HG02970 (cell line): Measurements from ENCODE around the gene LRRC49.
A peak's percentile ranks its signal among the peaks of the same experiment; 100 is the strongest.
"Not testable (repeated sequence)": the region's sequence is repeated elsewhere in the genome, so short reads cannot be mapped to it uniquely, and the experiment has no call there.

Experiments
- ATAC-seq: cut with Tn5 transposase; IDR thresholded peaks from one replicate; pipeline ENCODE4 v1.9.1; 2021; ENCODE audit warnings: mild to moderate bottlenecking, moderate library complexity, moderate number of reproducible peaks; ENCODE audit not compliant: unreplicated experiment, low FRiP score

The LRRC49 gene, protein sequence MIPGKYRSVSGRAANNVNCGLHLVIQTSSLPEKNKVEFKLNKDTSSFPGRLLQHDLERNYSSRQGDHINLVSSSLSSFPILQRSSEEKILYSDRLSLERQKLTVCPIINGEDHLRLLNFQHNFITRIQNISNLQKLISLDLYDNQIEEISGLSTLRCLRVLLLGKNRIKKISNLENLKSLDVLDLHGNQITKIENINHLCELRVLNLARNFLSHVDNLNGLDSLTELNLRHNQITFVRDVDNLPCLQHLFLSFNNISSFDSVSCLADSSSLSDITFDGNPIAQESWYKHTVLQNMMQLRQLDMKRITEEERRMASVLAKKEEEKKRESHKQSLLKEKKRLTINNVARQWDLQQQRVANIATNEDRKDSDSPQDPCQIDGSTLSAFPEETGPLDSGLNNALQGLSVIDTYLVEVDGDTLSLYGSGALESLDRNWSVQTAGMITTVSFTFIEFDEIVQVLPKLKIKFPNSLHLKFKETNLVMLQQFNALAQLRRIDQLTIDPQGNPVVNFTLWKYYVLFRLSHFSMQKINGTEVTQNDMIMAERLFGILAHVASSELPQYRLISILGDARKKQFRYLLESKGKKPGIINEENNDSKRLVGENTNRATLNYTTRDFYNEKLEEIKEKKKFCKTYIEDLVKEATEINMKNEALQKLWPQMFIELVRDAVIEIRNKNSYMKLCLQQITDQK

DNA sequence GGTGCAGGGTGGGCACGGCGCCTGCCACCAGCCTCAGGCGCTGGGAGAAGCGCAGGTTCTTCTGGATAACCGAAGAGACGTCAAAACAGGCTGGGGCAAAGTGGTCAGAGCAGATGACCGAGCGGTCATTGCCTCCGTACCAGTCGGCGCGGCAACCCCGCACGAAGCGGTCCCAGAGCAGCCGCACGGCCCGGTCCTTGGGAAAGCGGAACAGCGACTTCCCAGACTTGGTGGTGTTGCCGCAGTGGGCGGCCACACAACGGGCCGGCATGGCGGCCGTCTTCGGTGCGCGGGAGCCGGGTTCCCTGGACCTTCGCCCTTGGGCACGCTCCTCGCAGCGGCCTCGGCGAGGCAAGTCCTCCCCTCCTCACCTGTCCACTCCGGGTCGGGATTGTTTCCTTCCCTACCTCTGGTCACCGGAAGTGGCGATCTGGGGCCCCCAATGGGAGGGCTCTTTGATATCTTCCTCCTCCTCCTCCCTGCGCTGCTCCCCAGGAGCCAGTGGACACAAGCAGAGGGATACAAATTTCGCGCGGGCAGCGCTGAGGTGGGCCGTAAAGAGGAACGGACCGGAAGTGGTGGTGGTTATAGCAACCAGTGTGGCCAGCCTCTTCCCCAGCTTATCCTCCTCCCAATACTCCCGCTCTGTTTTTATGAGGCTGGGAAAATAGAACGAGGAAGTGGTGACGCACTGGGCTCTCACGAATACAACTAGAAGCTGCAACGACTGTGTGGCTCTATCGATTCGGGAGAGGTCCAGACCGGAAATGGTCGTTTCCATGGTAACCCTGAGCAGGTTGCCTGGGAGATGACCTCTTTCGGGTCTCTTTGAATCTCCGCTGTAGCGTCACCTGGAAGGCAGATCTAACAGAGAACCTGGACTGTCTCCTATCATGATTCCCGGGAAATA, at the start of gene LRRC49, which contains the start of gene THAP10:
Gene LRRC49, plus strand, starts transcription at position 825 of the 910 bp plus-strand sequence. Its CDS starts 69 bp downstream, at position 894.
Gene THAP10, minus strand, starts transcription at position 432 of the 910 bp plus-strand sequence. Its CDS starts 161 bp downstream, at position 271.
- peak; percentile 78 for ATAC-seq

DNA sequence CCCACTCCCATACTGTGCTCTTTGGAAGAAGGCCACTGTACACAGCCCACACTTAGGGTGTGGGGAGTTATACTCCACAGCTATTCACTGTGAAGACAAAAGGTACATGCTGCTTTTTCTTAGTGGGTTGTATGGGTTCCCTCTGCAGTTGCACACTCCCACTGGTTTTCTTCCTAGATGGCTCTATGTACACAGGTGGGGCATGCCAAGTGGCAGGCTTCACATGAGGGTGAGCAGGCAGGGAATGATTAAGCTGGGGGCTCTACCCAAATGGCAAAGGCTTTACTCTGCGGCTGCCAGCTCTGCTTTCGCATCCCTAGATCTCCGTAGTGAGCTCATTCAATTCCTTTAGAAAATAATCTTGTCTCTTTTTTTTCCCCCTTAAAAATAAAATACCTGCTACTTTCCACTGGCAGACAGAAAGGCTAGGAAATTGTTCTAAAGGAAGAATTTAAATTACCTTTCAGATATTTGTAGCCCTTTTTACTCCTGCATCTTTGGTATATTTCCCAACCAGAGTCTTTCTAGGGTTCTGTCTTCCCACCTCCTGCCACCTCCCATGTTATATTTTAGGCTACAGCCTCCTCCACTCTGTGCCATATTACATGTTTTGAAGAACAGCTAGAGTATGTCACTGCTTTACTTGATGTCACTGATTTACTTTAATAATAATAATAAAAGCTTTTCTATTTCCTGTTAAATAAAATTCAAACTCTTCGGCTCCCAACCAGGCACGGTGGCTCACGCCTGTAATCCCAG, 46.8 kb upstream of the LRRC49 start:
- no peak for ATAC-seq

DNA sequence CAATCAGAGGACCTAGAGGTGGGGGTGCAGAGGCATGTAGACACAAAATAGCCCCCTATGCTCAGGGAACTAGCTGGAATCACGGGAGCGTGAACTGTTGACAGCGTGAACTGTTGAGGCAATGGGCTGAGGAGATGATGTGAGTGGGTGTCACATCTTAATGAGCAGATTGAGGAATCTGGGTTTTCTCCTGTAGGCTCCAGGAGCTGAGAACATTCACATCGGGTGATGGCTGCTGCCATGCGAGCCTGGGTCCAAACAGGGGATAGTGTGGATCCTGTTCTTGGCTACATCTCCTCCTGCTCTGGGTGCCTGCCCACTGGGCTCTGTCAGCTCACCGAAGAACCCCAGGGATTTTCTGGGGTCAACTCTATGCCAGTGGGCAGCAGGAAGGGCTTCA, 40.7 kb upstream of the LRRC49 start:
- no peak for ATAC-seq

DNA sequence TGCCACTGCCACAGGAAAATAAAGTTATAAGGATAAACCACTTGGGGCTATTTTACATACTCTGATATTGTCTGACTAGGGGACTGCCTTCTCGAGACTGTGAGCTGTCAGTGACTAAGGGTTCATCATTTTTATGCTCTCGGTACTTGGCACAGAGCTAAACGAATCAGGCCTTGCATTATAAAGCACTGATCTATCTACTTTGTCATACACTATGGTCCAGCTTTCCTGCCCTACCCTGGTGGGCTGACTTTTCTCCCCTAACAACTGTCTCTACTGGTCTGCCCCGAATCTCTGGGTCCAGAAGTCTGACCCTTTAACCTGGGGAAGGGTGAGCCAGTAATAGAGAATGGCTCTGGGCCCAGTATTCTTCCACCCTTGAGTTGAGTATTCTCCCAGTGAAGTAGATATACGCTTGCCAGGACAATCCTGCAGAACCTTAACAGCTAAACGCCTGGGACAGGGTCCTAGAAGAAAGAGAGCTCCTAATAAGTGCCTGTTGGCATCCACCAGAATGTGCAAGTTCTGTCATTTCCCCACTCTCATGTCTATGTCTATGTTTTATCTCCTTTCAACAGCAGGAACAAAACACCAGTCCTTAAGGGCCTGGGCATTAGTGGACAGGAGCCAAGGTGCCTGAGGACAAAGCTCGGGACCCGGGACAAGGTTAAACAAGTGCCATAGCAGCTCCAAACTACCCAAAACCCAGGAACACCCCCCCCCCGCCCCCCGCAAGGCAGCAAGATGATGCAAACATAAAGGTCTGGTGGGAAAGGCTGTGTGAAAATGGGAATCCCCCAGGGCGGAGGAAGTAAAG, 39.9 kb upstream of the LRRC49 start:
- ATAC-seq = no peak

DNA sequence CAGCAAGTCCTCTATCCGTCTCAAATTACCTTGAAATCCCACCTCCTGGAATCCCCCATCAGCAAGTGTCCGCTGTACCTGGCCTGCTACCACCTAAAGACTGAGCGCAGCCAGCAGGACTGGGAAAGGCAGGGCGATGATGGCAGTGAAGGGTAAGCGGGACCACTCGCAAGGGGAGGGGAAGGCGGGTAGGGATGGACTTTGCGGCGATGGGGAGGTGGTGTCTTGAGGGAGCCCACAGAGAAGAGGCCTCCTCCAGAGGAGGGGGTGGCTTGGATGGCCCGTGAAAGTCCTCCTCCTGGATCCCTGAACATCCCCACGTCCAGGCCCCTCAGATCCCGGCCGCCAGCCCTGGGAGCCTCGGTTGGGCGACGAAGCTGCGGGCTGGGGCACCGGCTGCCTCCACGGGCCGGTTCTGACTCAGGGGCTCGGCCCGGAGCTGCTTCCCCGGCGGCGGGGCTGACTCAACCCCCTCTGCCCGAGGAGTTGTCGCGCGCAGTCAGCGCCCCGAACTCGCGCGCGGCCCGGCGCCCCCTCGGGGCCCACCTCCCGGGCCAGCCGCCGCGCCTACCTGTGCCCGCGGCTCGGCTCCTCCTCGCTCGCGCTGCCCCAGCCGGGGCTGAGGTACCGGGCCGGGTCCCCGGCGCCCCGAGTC, 39.2 kb upstream of the LRRC49 start:
- ATAC-seq = no peak

DNA sequence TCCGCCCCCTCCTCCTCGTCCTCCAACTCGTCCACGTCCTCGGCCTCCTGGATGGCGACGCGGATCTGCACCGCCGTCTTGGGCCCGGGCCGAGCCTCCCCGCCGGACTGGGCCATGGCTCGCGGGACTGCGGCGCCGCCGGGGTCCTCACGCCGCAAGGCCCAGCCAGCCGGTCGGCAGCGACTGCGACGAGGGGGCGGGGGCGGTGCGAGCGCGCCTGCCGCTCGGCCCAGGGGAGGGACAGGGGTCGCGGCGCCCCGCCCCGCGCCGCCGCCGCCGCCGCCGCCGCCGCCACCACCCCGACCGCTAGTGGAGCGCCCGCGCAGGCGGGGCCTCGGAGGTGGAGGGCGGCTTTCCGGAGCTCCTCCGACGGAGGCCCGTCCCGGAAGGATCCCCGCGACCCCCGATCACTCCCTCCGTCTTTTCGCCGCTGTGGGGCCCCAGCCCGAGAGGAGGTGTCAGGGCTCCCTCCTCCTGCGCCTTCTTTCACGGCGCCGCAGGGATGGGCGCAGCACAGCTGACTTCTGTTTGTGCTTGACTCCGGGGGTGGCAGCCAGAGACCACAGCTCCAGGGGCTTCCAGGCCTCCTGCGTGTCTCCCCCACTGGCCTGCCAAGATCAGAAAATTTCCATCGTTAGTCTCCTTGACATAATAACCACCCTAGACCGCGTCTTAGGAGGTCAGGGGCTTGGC, 38.5 kb upstream of the LRRC49 start, which contains the start of gene LARP6:
Gene LARP6, minus strand, starts transcription at position 185 of the 693 bp plus-strand sequence. Its CDS starts 69 bp downstream, at position 116.
- ATAC-seq = no peak

DNA sequence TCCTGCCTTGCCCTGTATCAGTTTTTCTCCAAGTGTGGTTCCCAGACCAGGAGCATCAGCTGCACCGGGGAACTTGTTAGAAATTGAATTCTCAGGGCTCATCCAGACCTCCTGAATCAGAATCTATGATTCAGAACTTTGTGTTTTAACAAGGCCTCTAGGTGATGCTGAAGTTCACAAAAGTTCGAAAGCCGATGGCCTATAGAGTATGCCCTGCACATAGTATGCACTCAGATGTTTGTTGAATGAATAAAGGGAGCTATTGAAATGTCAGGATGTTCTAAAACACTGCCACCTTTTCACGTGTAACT, 38.0 kb upstream of the LRRC49 start:
- no peak for ATAC-seq

DNA sequence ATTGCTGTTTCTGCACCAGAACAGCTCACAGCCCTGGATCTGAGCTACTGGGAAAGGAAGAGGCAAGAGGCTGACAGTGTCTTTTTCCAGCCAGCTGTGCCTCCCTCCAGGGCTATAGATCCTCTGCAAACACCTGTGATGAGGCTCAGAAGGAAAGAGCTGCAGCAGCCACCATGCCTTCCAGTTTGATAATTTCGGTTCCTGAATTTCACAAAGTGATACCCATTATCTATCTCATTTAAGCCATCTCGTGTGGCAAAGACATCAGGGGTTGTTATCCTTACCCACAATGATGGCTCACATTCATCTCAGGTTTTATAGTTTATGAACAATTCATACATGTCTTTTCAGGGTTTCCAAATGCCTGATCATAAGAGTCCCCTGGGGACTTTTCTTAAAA, 36.9 kb upstream of the LRRC49 start:
- no peak for ATAC-seq

DNA sequence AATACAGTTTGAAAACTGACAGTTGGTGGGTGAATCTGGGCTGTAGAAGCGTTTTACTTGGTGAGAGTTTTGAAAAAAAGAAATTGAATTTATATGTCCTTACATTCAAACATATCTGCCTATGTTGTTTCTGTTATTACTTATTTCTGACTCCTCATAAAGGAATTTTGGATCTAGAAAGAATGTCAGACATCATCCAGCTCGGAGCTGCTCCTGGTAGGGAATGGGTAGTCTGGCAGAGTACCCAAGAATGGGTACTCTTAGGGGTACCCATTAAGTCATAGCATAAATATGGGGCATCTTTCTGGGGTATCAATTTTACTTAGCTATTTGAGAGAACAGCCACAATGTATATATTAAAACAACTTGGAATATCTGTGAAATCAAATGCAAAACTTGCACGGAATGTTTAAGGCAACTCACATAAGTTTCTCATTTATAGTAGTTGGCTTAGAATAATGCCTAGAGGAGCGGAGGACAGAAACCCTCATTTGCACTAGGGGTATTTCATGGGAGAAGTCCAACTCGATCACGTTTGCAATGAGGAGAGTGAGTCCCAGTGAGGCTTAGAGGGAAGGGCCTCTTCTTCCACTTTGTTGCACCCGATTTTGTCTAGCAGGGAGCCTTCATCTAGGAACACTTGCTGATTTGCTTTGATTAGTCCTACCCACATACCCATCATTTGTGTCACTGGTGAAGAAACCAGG, 36.3 kb upstream of the LRRC49 start:
- ATAC-seq = no peak

DNA sequence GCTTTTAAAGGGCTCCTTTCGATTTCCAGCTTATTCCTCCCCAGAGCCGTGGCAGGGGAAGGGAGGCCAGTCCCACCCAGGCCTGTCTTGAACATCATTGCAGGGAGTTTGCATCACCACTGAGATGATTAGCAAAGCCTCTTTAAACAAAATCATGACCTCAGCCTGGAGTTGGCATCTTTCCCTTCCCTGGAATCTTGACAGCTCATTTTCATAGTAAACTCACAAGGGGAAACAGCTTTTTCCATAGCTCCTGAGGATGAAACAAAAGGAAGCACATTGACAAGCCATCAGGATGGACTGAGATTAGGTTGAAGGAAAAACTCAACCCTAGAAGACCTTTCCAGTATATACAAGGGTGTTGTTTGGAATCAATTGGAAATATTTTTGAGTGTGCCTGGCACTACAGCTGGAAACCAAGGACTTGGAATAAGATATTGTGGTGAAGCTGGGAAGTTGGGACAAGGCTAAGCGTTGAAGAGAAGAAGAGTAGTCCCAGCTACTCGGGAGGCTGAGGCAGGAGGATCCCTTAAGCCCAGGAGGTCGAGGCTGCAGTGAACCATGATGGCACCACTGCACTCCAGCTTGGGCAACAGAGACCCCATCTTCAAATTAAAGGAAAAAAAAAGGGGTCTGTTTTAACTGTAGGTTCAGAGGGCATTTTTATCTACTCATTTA, 35.6 kb upstream of the LRRC49 start:
- ATAC-seq = no peak

DNA sequence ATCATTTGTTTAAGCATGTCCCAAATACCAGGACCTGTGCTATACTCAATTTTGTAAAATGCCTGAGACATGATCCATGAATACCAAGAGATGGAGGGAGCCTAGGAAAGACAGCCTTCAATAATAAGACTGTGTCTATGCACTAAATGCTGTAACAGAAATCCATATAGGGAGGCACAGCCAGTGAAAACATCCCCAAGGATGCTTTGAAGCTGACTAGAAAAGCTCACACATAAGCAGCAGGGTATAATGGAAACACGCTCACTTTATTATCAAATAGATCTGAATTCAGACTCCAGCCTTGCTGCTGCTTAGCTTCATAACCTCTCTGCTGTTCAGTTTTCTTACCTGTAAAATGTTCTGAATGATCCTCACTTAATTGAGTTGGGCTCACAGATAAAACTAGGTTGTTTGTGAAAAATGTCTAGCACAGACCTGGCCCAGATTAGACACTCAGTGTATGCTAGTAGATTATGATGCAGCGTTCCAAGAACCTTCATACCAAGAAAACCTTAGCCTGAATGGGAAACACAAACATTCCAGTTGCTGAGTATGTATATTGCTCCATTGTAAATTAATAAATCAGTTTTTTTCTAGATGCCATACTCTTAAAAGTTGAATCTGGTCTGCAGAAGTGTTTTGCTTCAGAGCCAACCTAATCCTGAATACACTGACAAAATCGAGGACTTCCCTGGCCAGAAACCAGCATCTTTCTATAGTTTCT, 34.9 kb upstream of the LRRC49 start:
- ATAC-seq = no peak

DNA sequence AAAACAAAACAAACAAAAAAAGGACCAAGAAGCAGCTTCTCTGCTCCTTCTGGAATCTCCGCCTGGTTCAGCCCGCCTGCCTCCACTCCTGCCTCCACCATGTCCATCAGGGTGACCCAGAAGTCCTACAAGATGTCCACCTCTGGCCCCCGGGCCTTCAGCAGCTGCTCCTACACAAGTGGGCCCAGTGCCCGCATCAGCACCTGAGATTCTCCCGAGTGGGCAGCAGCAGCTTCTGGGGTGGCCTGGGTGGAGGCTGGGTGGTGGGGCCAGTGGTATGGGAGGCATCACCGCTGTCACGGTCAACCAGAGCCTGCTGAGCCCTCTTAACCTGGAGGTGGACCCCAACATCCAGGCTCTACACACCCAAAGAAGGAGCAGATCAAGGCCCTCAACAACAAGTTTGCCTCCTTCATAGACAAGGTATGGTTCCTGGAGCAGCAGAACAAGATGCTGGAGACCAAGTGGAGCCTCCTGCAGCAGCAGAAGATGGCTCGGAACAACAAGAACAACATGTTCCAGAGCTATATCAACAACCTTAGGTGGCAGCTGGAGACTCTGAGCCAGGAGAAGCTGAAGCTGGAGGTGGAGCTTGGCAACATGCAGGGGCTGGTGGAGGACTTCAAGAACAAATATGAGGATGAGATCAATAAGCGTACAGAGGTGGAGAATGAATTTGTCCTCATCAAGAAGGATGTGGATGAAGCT, 33.9 kb upstream of the LRRC49 start:
- ATAC-seq = not testable (repeated sequence)

DNA sequence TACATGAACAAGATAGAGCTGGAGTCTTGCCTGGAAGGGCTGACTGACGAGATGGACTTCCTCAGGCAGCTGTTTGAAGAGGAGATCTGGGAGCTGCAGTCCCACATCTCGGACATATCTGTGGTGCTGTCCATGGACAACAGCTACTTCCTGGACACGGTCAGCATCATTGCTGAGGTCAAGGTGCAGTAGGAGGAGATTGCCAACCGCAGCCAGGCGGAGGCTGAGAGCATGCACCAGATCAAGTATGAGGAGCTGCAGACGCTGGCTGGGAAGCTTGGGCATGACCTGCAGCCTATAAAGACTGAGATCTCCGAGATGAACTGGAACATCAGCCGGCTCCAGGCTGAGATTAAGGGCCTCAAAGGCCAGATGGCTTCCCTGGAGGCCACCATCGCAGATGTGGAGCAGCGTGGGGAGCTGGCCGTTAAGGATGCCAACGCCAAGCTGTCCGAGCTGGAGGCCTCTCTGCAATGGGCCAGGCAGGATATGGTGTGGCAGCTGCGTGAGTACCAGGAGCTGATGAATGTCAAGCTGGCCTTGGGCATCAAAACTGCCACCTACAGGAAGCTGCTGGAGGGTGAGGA, 33.2 kb upstream of the LRRC49 start:
- no peak for ATAC-seq

DNA sequence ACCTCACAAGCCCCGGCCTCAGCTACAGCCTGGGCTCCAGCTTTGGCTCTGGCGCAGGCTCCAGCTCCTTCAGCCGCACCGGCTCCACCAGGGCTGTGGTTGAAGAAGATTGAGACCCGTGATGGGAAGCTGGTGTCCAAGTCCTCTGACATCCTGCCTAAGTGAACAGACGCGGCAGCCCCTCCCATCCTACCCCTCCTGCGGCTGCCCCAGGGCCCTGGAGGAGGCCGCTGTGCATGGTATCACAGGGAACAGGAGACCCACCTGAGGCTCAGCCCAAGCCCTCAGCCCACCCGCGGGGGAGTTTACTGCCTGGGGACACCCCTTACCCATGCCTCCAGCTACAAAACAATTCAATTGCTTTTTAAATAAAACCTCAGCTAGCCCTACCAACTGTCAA, 32.6 kb upstream of the LRRC49 start:
- ATAC-seq = no peak

DNA sequence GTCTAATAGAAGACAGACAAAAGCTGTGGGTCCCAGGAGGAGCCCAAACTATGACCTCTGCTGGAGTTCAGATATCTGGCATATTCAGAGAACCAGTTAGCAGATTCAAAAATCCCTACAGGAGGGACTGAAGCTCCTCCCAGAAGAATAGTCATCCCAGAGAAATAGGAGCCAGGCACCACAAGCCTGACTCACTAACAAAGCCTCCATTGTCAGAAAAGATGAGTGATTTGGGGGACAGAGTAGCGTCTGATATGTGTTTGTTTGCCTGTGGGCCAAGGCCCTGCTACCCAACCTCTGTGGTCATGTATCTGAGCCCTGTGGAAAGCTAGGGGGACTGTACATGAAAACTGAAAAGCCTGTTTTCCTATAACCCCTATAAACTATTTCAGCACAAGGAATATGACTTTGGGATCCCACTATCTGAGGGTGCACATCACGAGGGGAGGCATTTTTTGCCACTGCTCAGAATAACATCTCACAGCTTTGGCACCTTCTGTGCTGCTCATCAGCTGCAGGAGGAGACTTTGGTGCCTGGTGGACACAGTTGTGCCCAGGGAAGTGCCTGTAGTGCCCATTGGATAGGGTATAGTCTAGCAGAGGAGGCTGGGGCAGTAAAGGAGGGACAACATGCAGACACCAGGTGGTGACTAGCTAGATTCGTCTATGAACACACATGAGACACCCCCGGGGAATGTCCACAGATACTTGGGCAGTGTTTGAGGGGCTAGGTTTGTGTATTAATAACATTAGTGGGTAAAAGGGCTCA, 29.0 kb upstream of the LRRC49 start:
- no peak for ATAC-seq
